HEK293 (cell line): ENCODE results near the gene EPHB1.
"Not testable (repeated sequence)": the region's sequence is repeated elsewhere in the genome, so short reads cannot be mapped to it uniquely, and the experiment has no call there.

Source experiments
- CTCF ChIA-PET: fragments of 350-600 bp; formaldehyde crosslinking; extraction: SDS; loops from one replicate; lab custom pipeline; 2021; ENCODE audit warnings: antibody characterized with exemption; lab: Yijun Ruan, JAX
- POLR2A ChIA-PET: fragments of 300-600 bp; formaldehyde crosslinking; extraction: SDS; loops from one replicate; lab custom pipeline; 2020; ENCODE audit warnings: antibody characterized with exemption, inconsistent platforms; lab: Yijun Ruan, JAX
- H3K27ac ChIP-seq: fragments of 200-500 bp; sonication (Bioruptor generic); 2 replicates; pipeline ENCODE4 v1.5.1; 2014; ENCODE audit warnings: low read depth, low read length, control low read depth, inconsistent platforms; ENCODE audit errors: extremely low read depth
- H3K36me3 ChIP-seq, 2 experiments: fragments of 200-500 bp in 1 of 2; sonication (Bioruptor generic) in 1 of 2; 1 replicate in 1 of 2; 2 replicates in 1 of 2; pipeline ENCODE4 v1.5.1; 2014 to 2017; ENCODE audit warnings: inconsistent platforms in 2 of 2, low read length in 2 of 2; ENCODE audit not compliant: control insufficient read depth in 2 of 2, insufficient read depth in 1 of 2
- H3K4me1 ChIP-seq: fragments of 200-500 bp; sonication (Bioruptor generic); 2 replicates; pipeline ENCODE4 v1.5.1; 2014; ENCODE audit warnings: mild to moderate bottlenecking, low read length, inconsistent platforms; ENCODE audit not compliant: control insufficient read depth, insufficient read depth
- H3K4me3 ChIP-seq: 2 replicates; pipeline ENCODE4 v1.5.1; 2011; ENCODE audit warnings: low read depth, mild to moderate bottlenecking, control low read depth, low read length, moderate library complexity
- H3K9me3 ChIP-seq: fragments of 200-500 bp; sonication (Bioruptor generic); 2 replicates; pipeline ENCODE4 v1.5.1; 2014; ENCODE audit warnings: low read depth, low read length, inconsistent platforms; ENCODE audit not compliant: control insufficient read depth, insufficient read depth
- GLIS1 ChIP-seq: fragments of 450-650 bp; formaldehyde crosslinking; IDR thresholded peaks from 2 replicates; pipeline ENCODE4 v1.5.1; 2016; ENCODE audit warnings: missing biosample characterization, missing genetic modification characterization
- KLF10 ChIP-seq: fragments of 450-650 bp; IDR thresholded peaks from 2 replicates; pipeline ENCODE4 v1.5.1; 2018; ENCODE audit warnings: missing biosample characterization, mild to moderate bottlenecking, missing genetic modification characterization
- MEIS1 ChIP-seq: sonication (generic); formaldehyde crosslinking; IDR thresholded peaks from 2 replicates; pipeline ENCODE4 v1.8.1; 2022; ENCODE audit warnings: missing genetic modification reagents, mild to moderate bottlenecking, borderline replicate concordance
- PRDM10 ChIP-seq: fragments of 450-650 bp; formaldehyde crosslinking; IDR thresholded peaks from 2 replicates; pipeline ENCODE4 v1.5.1; 2016; ENCODE audit warnings: missing biosample characterization, missing genetic modification characterization
- ZEB2 ChIP-seq: fragments of 450-650 bp; formaldehyde crosslinking; IDR thresholded peaks from 2 replicates; pipeline ENCODE4 v1.5.1; 2016; ENCODE audit warnings: missing biosample characterization, missing genetic modification characterization
- ZIC2 ChIP-seq: fragments of 450-650 bp; formaldehyde crosslinking; IDR thresholded peaks from 2 replicates; pipeline ENCODE4 v1.5.1; 2016; ENCODE audit warnings: missing biosample characterization, missing genetic modification characterization
- ZNF133 ChIP-seq: fragments of 450-650 bp; formaldehyde crosslinking; IDR thresholded peaks from 2 replicates; pipeline ENCODE4 v1.5.1; 2016; ENCODE audit warnings: missing biosample characterization, missing genetic modification characterization
- ZNF23 ChIP-seq: fragments of 450-650 bp; formaldehyde crosslinking; IDR thresholded peaks from 2 replicates; pipeline ENCODE4 v1.5.1; 2016; ENCODE audit warnings: missing biosample characterization, missing genetic modification characterization, borderline replicate concordance
- ZNF391 ChIP-seq: fragments of 450-650 bp; formaldehyde crosslinking; IDR thresholded peaks from 2 replicates; pipeline ENCODE4 v1.5.1; 2016; ENCODE audit warnings: low read depth, missing biosample characterization, missing genetic modification characterization, borderline replicate concordance
- ZNF449 ChIP-seq: fragments of 450-650 bp; formaldehyde crosslinking; IDR thresholded peaks from 2 replicates; pipeline ENCODE4 v1.5.1; 2017; ENCODE audit warnings: missing biosample characterization, mild to moderate bottlenecking, missing genetic modification characterization, moderate library complexity
- ZNF510 ChIP-seq: fragments of 450-650 bp; formaldehyde crosslinking; IDR thresholded peaks from 2 replicates; pipeline ENCODE4 v1.5.1; 2018; ENCODE audit warnings: mild to moderate bottlenecking, missing genetic modification characterization, missing biosample characterization; ENCODE audit not compliant: insufficient replicate concordance
- ZNF558 ChIP-seq: fragments of 450-650 bp; formaldehyde crosslinking; IDR thresholded peaks from 2 replicates; pipeline ENCODE4 v1.5.1; 2016; ENCODE audit warnings: missing biosample characterization, missing genetic modification characterization
- ZNF654 ChIP-seq: fragments of 450-650 bp; formaldehyde crosslinking; IDR thresholded peaks from 2 replicates; pipeline ENCODE4 v1.5.1; 2016; ENCODE audit warnings: low read depth, missing biosample characterization, missing genetic modification characterization
- ZNF785 ChIP-seq: fragments of 450-650 bp; formaldehyde crosslinking; IDR thresholded peaks from 2 replicates; pipeline ENCODE4 v1.5.1; 2016; ENCODE audit warnings: missing biosample characterization, missing genetic modification characterization

The EPHB1 gene

DNA sequence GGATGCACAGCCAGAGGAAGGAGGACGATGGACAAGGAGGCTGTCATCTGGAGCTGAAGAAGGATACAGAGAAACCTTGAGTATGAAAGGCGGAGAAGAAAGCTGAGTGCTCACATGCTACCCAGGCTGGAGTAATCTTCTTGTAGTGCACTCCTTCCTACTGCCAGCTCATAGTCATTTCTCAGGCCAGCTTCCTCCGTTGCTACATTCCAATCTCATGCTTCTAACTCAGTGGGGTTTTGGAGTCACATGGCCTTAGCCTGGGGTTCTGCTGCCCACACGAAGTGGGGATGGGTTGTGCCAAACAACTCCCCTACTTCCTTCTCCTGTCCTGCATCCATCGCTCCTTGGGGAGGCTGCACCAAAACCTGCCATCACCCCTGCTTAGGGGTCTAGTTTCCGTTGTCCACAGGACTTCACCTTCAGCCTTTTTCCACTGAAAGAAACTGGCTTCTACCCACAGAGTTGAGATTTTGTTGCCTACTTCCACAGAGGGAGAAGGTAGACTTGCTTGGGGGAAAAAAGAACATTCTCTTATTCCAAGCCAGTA is 239.9 kb downstream of the EPHB1 start (continued):
- no peak for TF ChIP-seq PRDM10 (tag by site-specific recombination)
- no peak for TF ChIP-seq ZNF391 (tag by site-specific recombination)

GRCh38 chr3:135038186-135038585 is 243.1 kb downstream of the EPHB1 start:
- no peaks in the 10 kb centered on the region for H3K9me3 ChIP-seq
- no peak overlapping the region for H3K27ac ChIP-seq
- ChIA-PET POLR2A (no interaction called here), CTCF (no interaction called here)
- no peaks in the 10 kb centered on the region for H3K4me1 ChIP-seq
- TF ChIP-seq ZNF510 (tag by site-specific recombination), result no peak
- TF ChIP-seq ZNF449, result no peak
- no peak for TF ChIP-seq KLF10 (tag by site-specific recombination)
- TF ChIP-seq GLIS1 (tag by site-specific recombination), result no peak
- TF ChIP-seq ZNF654, result no peak
- TF ChIP-seq ZNF558, result no peak
- no peak for TF ChIP-seq ZEB2
- no peak for TF ChIP-seq MEIS1 (CRISPR knock-in tag)
- TF ChIP-seq ZNF133, result no peak
- TF ChIP-seq ZNF23 (tag by site-specific recombination), result no peak
- no peak overlapping the region for H3K4me3 ChIP-seq
- no peaks in the 10 kb centered on the region for H3K36me3 ChIP-seq

DNA sequence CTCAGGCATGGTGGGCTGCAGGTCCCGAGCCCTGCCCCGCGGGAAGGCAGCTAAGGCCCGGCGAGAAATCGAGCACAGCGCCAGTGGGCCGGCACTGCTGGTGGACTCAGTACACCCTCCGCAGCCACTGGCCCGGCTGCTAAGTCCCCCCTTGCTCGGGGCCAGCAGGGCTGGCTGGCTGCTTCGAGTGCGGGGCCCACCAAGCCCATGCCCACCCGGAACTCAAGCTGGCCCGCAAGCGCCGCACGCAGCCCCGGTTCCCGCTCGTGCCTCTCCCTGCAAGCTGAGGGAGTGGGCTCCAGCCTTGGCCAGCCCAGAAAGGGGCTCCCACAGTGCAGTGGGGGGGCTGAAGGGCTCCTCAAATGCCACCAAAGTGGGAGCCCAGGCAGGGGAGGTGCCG is 244.5 kb downstream of the EPHB1 start:
- POLR2A ChIA-PET, H3K9me3 ChIP-seq, H3K4me1 ChIP-seq, CTCF ChIA-PET, H3K27ac ChIP-seq, H3K36me3 ChIP-seq, H3K4me3 ChIP-seq: not testable (repeated sequence)

- Histone ChIP-seq H3K4me1 (no peaks in the 10 kb centered on the region), H3K36me3 (no peaks in the 10 kb centered on the region), H3K4me3 (no peak overlapping the region), H3K27ac (no peak overlapping the region), H3K9me3 (no peaks in the 10 kb centered on the region)
- TF ChIP-seq ZIC2 (tag by site-specific recombination) (peak; percentile 24; the same call in 1 of the 2 replicates), ZNF785 (no peak)
- POLR2A ChIA-PET, result no interaction called here
- CTCF ChIA-PET, result interaction anchor here (0.6 kb wide), 1 partner anchor 419 kb away, joined by 3 read pairs; no protein-coding TSS in a partner anchor
Measured at GRCh38 chr3:135040321-135041240, 245.5 kb downstream of the EPHB1 start.
